ENCODE data around the gene TWIST1. TPM values are rescaled to one million over a fixed set of nuclear protein-coding genes. Genes with fewer than 3 reads are reported as not detected.

The TWIST1 gene
- total RNA-seq, 1 experiment from 2014 or later: 15.7 TPM

DNA sequence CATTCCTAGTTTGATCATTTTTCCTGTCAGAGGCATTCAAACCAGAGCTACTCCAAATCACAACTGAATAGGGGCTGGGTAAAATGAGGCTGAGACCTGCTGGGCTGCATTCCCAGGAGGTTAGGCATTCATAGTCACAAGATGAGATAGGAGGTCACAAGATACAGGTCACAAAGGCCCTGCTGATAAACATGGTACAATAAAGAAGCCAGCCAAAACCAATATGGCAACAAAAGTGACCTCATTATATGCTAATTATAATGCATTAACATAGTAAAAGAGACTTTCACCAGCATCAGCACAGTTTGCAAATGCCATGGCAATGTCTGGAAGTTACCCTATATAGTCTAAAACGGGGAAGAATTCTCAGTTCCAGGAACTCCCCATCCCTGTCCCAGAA is 37.3 kb downstream of the TWIST1 start:
- TF ChIP-seq EZH2phosphoT487 (IDR thresholded peaks at IDR 0.05; ENCODE audit: borderline replicate concordance, low read length) (no peak), CTCF (conservative IDR thresholded peaks at IDR 0.05; ENCODE audit: low read depth, low read length) (no peak), EZH2 (IDR thresholded peaks at IDR 0.05; ENCODE audit: low read length, unreplicated experiment) (no peak)
- BruUV-seq (replicated peaks): no TSS peak
- H3K4me3 ChIP-seq (ENCODE audit: low read length): no peak overlapping the region
- no peaks in the 10 kb centered on the region for H3K36me3 ChIP-seq (ENCODE audit: low read depth, low read length)
- no peak overlapping the region for H2AFZ ChIP-seq (ENCODE audit: low read length)
- intact Hi-C loops (cut with micrococcal nuclease): no loop called here
- H3K4me2 ChIP-seq (ENCODE audit: low read length): peak overlapping the region; percentile 60; the same call in 1 of the 2 replicates
- no peak overlapping the region for H3K27ac ChIP-seq (ENCODE audit: low read length)
- DNase-seq (no peak), ATAC-seq (no peak)
- no peaks in the 10 kb centered on the region for H3K9me3 ChIP-seq (ENCODE audit: low read length)
- H3K79me2 ChIP-seq (ENCODE audit: low read length): no peaks in the 10 kb centered on the region
- CTCF ChIA-PET: no interaction called here
- no peaks in the 10 kb centered on the region for H3K9me2 ChIP-seq (replicated peaks; ENCODE audit: low read length)
- POLR2A ChIA-PET (ENCODE audit: unreplicated experiment): no interaction called here
- no peaks in the 10 kb centered on the region for H3K27me3 ChIP-seq (ENCODE audit: low read length)
- H3K4me1 ChIP-seq (ENCODE audit: insufficient read depth, low read length): peaks cover 17% of the 10 kb centered on the region
- H4K20me1 ChIP-seq (ENCODE audit: low read length): no peaks in the 10 kb centered on the region
- H3K9ac ChIP-seq (ENCODE audit: low read length): no peak overlapping the region
- H3F3A ChIP-seq (ENCODE audit: low read length, unreplicated experiment): peaks cover 5% of the 10 kb centered on the region

- intact Hi-C loops (cut with micrococcal nuclease): no loop called here
- no TSS peak for BruUV-seq (replicated peaks)
Measured at GRCh38 chr7:19079066-19079465, 38.4 kb downstream of the TWIST1 start.

More at GRCh38 chr7:19079066-19079465, 38.4 kb downstream of the TWIST1 start:
- no peak for TF ChIP-seq EZH2phosphoT487 (IDR thresholded peaks at IDR 0.05; ENCODE audit: borderline replicate concordance, low read length)
- no peak for TF ChIP-seq EZH2 (IDR thresholded peaks at IDR 0.05; ENCODE audit: low read length, unreplicated experiment)
- no peak for TF ChIP-seq CTCF (conservative IDR thresholded peaks at IDR 0.05; ENCODE audit: low read depth, low read length)
- Histone ChIP-seq H2AFZ (ENCODE audit: low read length) (no peak overlapping the region), H4K20me1 (ENCODE audit: low read length) (no peaks in the 10 kb centered on the region), H3K4me1 (ENCODE audit: insufficient read depth, low read length) (peaks cover 17% of the 10 kb centered on the region), H3K36me3 (ENCODE audit: low read depth, low read length) (no peaks in the 10 kb centered on the region), H3K4me3 (ENCODE audit: low read length) (peak overlapping the region; percentile 8; the same call in 1 of the 2 replicates), H3F3A (ENCODE audit: low read length, unreplicated experiment) (peaks cover 5% of the 10 kb centered on the region), H3K4me2 (ENCODE audit: low read length) (peak overlapping the region; percentile 60), H3K9me2 (replicated peaks; ENCODE audit: low read length) (no peaks in the 10 kb centered on the region), H3K9me3 (ENCODE audit: low read length) (no peaks in the 10 kb centered on the region), H3K27ac (ENCODE audit: low read length) (peak overlapping the region; percentile 4), H3K79me2 (ENCODE audit: low read length) (no peaks in the 10 kb centered on the region), H3K9ac (ENCODE audit: low read length) (no peak overlapping the region), H3K27me3 (ENCODE audit: low read length) (no peaks in the 10 kb centered on the region)
- POLR2A ChIA-PET (ENCODE audit: unreplicated experiment): interaction anchor here (0.5 kb wide), 1 partner anchor 523 kb away, joined by 3 read pairs; no protein-coding TSS in a partner anchor
- peak; percentile 84 for DNase-seq
- ATAC-seq: peak; percentile 100
- CTCF ChIA-PET: no interaction called here

All from PC-3 (cell line).